ENCODE measurements around the gene SLC25A21.

Gene SLC25A21

GRCh38 chr14:37118673-37119366 is 53.6 kb downstream of the SLC25A21 start:
- no peak overlapping the region for H3K4me3 ChIP-seq (ENCODE audit: low read depth, low read length)
- TF ChIP-seq ZNF146 (tag by site-specific recombination; IDR thresholded peaks at IDR 0.05), result no peak
- H3K36me3 ChIP-seq (ENCODE audit: control insufficient read depth in 2 of 2, insufficient read depth in 1 of 2, low read length in 2 of 2), result no peaks in the 10 kb centered on the region
- H3K9me3 ChIP-seq (ENCODE audit: control insufficient read depth, insufficient read depth, low read depth, low read length), result no peaks in the 10 kb centered on the region
- H3K4me1 ChIP-seq (ENCODE audit: control insufficient read depth, insufficient read depth, low read length), result peaks cover 27% of the 10 kb centered on the region
- ChIA-PET POLR2A (no interaction called here), CTCF (interaction anchor here (0.7 to 3.7 kb wide), 10 partner anchors 24 to 681 kb away, joined by 3 to 30 read pairs (median 4); no protein-coding TSS in a partner anchor)
- H3K27ac ChIP-seq (ENCODE audit: extremely low read depth, low read depth, low read length), result no peak overlapping the region

- Histone ChIP-seq H3K4me1 (ENCODE audit: control insufficient read depth, insufficient read depth, low read length) (peaks cover 26% of the 10 kb centered on the region), H3K27ac (ENCODE audit: extremely low read depth, low read depth, low read length) (peak overlapping the region; percentile 89)
- CTCF ChIA-PET, result interaction anchor here (0.6 to 3.7 kb wide), 48 partner anchors 9 to 1545 kb away, joined by 3 to 30 read pairs (median 4); partner anchors contain the start of gene MIPOL1
- TF ChIP-seq ZNF521 (tag by site-specific recombination; IDR thresholded peaks at IDR 0.05), result no peak
- TF ChIP-seq ZNF280D (tag by site-specific recombination; IDR thresholded peaks at IDR 0.05), result no peak
- TF ChIP-seq ZNF596 (tag by site-specific recombination; IDR thresholded peaks at IDR 0.05), result peak; percentile 60; the same call in 1 of the 2 replicates
- no peak for TF ChIP-seq ZNF416 (tag by site-specific recombination; IDR thresholded peaks at IDR 0.05)
- no peak for TF ChIP-seq PRDM4 (tag by site-specific recombination; IDR thresholded peaks at IDR 0.05)
- TF ChIP-seq ZNF629 (tag by site-specific recombination; IDR thresholded peaks at IDR 0.05), result peak; percentile 51; the same call in 1 of the 2 replicates
- 0 out of 2 replicates have a peak, but pooled peaks have one; percentile 43 for TF ChIP-seq ZNF561 (tag by site-specific recombination; IDR thresholded peaks at IDR 0.05; ENCODE audit: borderline replicate concordance)
- no peak for TF ChIP-seq ZNF623 (tag by site-specific recombination; IDR thresholded peaks at IDR 0.05)
- no peak for TF ChIP-seq ZNF548 (tag by site-specific recombination; IDR thresholded peaks at IDR 0.05)
- 0 out of 2 replicates have a peak, but pooled peaks have one; percentile 21 for TF ChIP-seq SP7 (tag by site-specific recombination; IDR thresholded peaks at IDR 0.05)
- TF ChIP-seq ZNF398 (tag by site-specific recombination; IDR thresholded peaks at IDR 0.05), result peak; percentile 61
- TF ChIP-seq HOXA7 (CRISPR knock-in tag; IDR thresholded peaks at IDR 0.05; ENCODE audit: borderline replicate concordance), result no peak
- no peak for TF ChIP-seq MEIS1 (CRISPR knock-in tag; IDR thresholded peaks at IDR 0.05; ENCODE audit: borderline replicate concordance)
- TF ChIP-seq ZNF677 (tag by site-specific recombination; IDR thresholded peaks at IDR 0.05), result no peak
- TF ChIP-seq ZNF610 (tag by site-specific recombination; IDR thresholded peaks at IDR 0.05; ENCODE audit: borderline replicate concordance), result no peak
- no peak for TF ChIP-seq KLF9 (tag by site-specific recombination; IDR thresholded peaks at IDR 0.05; ENCODE audit: low read depth)
- TF ChIP-seq ZNF549 (tag by site-specific recombination; IDR thresholded peaks at IDR 0.05), result no peak
- no peak for TF ChIP-seq ZNF302 (tag by site-specific recombination; IDR thresholded peaks at IDR 0.05; ENCODE audit: low read depth)
- no peak for TF ChIP-seq REST (tag by site-specific recombination; IDR thresholded peaks at IDR 0.05)
Measured at GRCh38 chr14:37116933-37117849, 55.2 kb downstream of the SLC25A21 start.

More at GRCh38 chr14:37116933-37117849, 55.2 kb downstream of the SLC25A21 start:
- no peaks in the 10 kb centered on the region for H3K9me3 ChIP-seq (ENCODE audit: control insufficient read depth, insufficient read depth, low read depth, low read length)
- no peaks in the 10 kb centered on the region for H3K36me3 ChIP-seq (ENCODE audit: control insufficient read depth in 2 of 2, insufficient read depth in 1 of 2, low read length in 2 of 2)
- peak overlapping the region; percentile 15; the same call in 1 of the 2 replicates for H3K4me3 ChIP-seq (ENCODE audit: low read depth, low read length)
- POLR2A ChIA-PET, result interaction anchor here (0.5 to 1.2 kb wide), 3 partner anchors 12 to 469 kb away, joined by 3 to 7 read pairs (median 4); no protein-coding TSS in a partner anchor
